B cell (primary cell): ENCODE results near the gene CACNA2D3. TPM values are rescaled to one million over a fixed set of nuclear protein-coding genes. Genes with fewer than 3 reads are reported as not detected.

Experiments
- ATAC-seq: fragments of 200-7000 bp; cut with Tn5 transposase; one replicate; pipeline ENCODE4 v1.10.0; 2021; ENCODE audit warnings: low read depth, mild to moderate bottlenecking, moderate number of reproducible peaks, moderate library complexity
- CTCF ChIA-PET: fragments of 350-600 bp; sonication (Branson Sonifier 250); formaldehyde crosslinking; loops from one replicate; lab custom pipeline; 2021; ENCODE audit warnings: antibody characterized with exemption, inconsistent platforms; lab: Charles Lee
- POLR2A ChIA-PET: fragments of 350-600 bp; sonication (Branson Sonifier 250); formaldehyde crosslinking; loops from one replicate; lab custom pipeline; 2021; ENCODE audit warnings: antibody characterized with exemption; lab: Charles Lee
- DNase-seq: peaks from one replicate; pipeline ENCODE4 v3.0.0; 2013
- H2AFZ ChIP-seq: 2 replicates; pipeline ENCODE4 v1.6.1; 2012; ENCODE audit warnings: mild to moderate bottlenecking, low read depth, low read length; ENCODE audit not compliant: insufficient read depth, poor library complexity, severe bottlenecking
- H3K27ac ChIP-seq, 2 donors: 1 replicate in 1 of 2; 2 replicates in 1 of 2; pipeline ENCODE4 v1.5.1; 2012 to 2013; ENCODE audit warnings: low read length in 2 of 2, mild to moderate bottlenecking in 2 of 2, moderate library complexity in 1 of 2
- H3K27me3 ChIP-seq, 4 experiments: fragments of 200-600 bp in 1 of 4; sonication (generic) in 1 of 4; replicated peaks in 1 of 4; 1 replicate in 2 of 4; 2 replicates in 2 of 4; pipeline versions ENCODE4 v1.6.1 to v1.7.0; 2013 to 2016; ENCODE audit warnings: low read length in 3 of 4, mild to moderate bottlenecking in 2 of 4, mixed read lengths in 1 of 4, moderate library complexity in 1 of 4; ENCODE audit not compliant: insufficient read depth in 4 of 4, control insufficient read depth in 3 of 4; ENCODE audit errors: control extremely low read depth in 1 of 4
- H3K36me3 ChIP-seq, 2 experiments: replicated peaks in 1 of 2; 1 replicate in 1 of 2; 2 replicates in 1 of 2; pipeline versions ENCODE4 v1.6.1 to v1.7.1; 2013; ENCODE audit warnings: low read length in 1 of 2; ENCODE audit not compliant: insufficient read depth in 2 of 2, control insufficient read depth in 1 of 2; ENCODE audit errors: control extremely low read depth in 1 of 2, extremely low read depth in 1 of 2
- H3K4me1 ChIP-seq, 2 donors: fragments of 200-600 bp in 1 of 2; sonication (generic) in 1 of 2; 1 replicate in 1 of 2; 2 replicates in 1 of 2; pipeline versions ENCODE4 v1.5.1 to v1.6.1; 2013 to 2017; ENCODE audit warnings: low read length in 2 of 2; ENCODE audit not compliant: control insufficient read depth in 2 of 2, insufficient read depth in 2 of 2
- H3K4me2 ChIP-seq: replicated peaks from 2 replicates; pipeline ENCODE3; 2012; ENCODE audit warnings: mild to moderate bottlenecking, low read depth, low read length; ENCODE audit not compliant: poor library complexity, severe bottlenecking
- H3K4me3 ChIP-seq, 5 experiments: fragments of 200-600 bp in 1 of 5; sonication (generic) in 1 of 5; 1 replicate in 3 of 5; 2 replicates in 2 of 5; pipeline versions ENCODE4 v1.5.1 to v1.7.0; 2011 to 2016; ENCODE audit warnings: low read length in 4 of 5, mild to moderate bottlenecking in 4 of 5, low read depth in 2 of 5, control low read depth in 1 of 5, moderate library complexity in 1 of 5; ENCODE audit not compliant: insufficient read depth in 1 of 5; ENCODE audit errors: control extremely low read depth in 1 of 5, extremely low read depth in 1 of 5
- H3K79me2 ChIP-seq: fragments of 200-600 bp; sonication (generic); one replicate; pipeline ENCODE4 v1.6.0; 2016; ENCODE audit warnings: low read length; ENCODE audit not compliant: control insufficient read depth, insufficient read depth
- H3K9ac ChIP-seq: fragments of 200-600 bp; sonication (generic); 2 replicates; pipeline ENCODE4 v1.6.1; 2017; ENCODE audit warnings: mild to moderate bottlenecking, low read length, moderate library complexity
- H3K9me3 ChIP-seq, 3 donors: one replicate each; pipeline versions ENCODE4 v1.6.1 to v1.7.1; 2013; ENCODE audit warnings: low read length in 2 of 3; ENCODE audit not compliant: control insufficient read depth in 2 of 3, insufficient read depth in 1 of 3; ENCODE audit errors: control extremely low read depth in 1 of 3
- H4K20me1 ChIP-seq: 2 replicates; pipeline ENCODE4 v1.6.0; 2012; ENCODE audit warnings: mild to moderate bottlenecking, low read length; ENCODE audit not compliant: insufficient read depth, control insufficient read depth, poor library complexity, severe bottlenecking
- H3K27ac Mint-ChIP-seq: one replicate; pipeline ENCODE4 v1.8.0; 2021; ENCODE audit warnings: mixed read lengths
- H3K27me3 Mint-ChIP-seq: one replicate; pipeline ENCODE4 v1.8.0; 2021; ENCODE audit warnings: mixed read lengths
- H3K4me1 Mint-ChIP-seq: one replicate; pipeline ENCODE4 v1.8.0; 2021; ENCODE audit warnings: mixed read lengths
- H3K4me3 Mint-ChIP-seq: one replicate; pipeline ENCODE4 v1.8.0; 2021; ENCODE audit warnings: mixed read lengths
- H3K9me3 Mint-ChIP-seq: one replicate; pipeline ENCODE4 v1.8.0; 2022; ENCODE audit warnings: mixed read lengths; ENCODE audit not compliant: insufficient read depth
- EZH2 ChIP-seq: IDR thresholded peaks from 2 replicates; pipeline ENCODE4 v1.6.1; 2012; ENCODE audit warnings: borderline replicate concordance, low read depth, mild to moderate bottlenecking, moderate library complexity, low read length; ENCODE audit not compliant: insufficient read depth, poor library complexity, severe bottlenecking
- WGBS: methylation state at CpG from one replicate; pipeline ENCODE4 v1.1.5; 2013; ENCODE audit warnings: missing lambda C conversion rate; ENCODE audit not compliant: insufficient coverage; 5-methylcytosine and 5-hydroxymethylcytosine counted together
- intact Hi-C: fragments of 100-400 bp; cut with micrococcal nuclease; formaldehyde crosslinking; loops from one replicate; pipeline ENCODE4 v1.10.0; 2022
- polyA plus RNA-seq: library from polyadenylated mRNA; depleted of rRNA; stranded (reverse); fragments of >200 nt; gene quantifications from 2 replicates; pipeline ENCODE4 v1.2.3, GENCODE V29; 2012
- total RNA-seq, 2 donors: library from RNA; stranded (reverse); fragments of 120-200 nt in 1 of 2; gene quantifications; 1 replicate in 1 of 2; 2 replicates in 1 of 2; pipeline versions ENCODE4 v1.2.3 to v1.2.4, GENCODE V29; 2013 to 2022
- TF ChIP-seq, protein P1 (sequence below): fragments of 200-600 bp; IDR thresholded peaks from one replicate; pipeline ENCODE4 v1.8.0; 2022; ENCODE audit warnings: antibody characterized with exemption, mild to moderate bottlenecking

Gene CACNA2D3
- total and polyA plus RNA-seq, 2 donors (not counting 1 experiment from before 2014, with no cell fraction given): not detected

DNA sequence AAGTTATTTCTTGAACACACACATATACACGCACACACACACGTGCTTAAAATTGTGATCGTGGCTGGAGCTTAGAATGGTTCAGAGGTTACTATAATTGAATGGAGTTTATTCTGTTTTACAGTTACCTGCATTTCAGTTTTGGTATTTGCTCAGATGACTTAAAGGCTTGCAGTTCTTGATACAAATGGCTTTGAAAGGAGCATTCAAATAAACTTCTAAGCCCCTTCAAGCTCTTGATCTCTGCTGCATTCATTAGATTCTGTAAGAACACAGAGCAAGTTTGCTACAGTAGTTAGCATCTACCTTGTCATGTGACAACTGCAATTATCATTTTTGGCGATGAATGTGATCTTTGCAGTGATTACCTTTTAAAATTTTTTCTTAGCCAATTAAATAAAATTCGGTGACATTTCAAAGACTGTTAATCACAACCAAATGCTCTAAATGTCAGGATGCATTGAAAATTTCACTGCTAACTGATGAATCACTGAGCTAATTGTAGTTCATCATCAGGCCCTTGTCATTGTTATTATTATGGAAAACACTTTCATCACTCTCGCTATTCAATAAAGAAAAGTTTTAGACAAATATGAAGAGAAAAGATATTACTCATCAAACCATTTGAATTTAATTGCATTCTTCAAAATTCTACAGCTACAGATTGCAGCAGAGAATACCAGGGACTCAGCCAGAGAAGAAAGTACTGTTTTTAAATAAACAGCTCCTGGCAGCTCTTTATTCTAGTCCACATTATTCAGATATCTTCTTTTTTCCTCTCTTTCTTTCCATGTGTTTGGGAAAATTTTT, 509.4 kb downstream of the CACNA2D3 start:
- no peaks in the 10 kb centered on the region for H3K4me1 Mint-ChIP-seq
- no peak overlapping the region for H3K4me3 Mint-ChIP-seq
- no peaks in the 10 kb centered on the region for H4K20me1 ChIP-seq
- intact Hi-C loops: no loop called here
- H3K9me3 ChIP-seq: no peaks in the 10 kb centered on the region
- DNase-seq (no peak), ATAC-seq (no peak)
- H3K4me1 ChIP-seq: no peaks in the 10 kb centered on the region
- H3K36me3 ChIP-seq: no peaks in the 10 kb centered on the region
- POLR2A ChIA-PET: no interaction called here
- no CpG with 5 or more reads among the region's 6 CpGs for WGBS
- H3K27ac ChIP-seq: no peak overlapping the region
- TF ChIP-seq EZH2: no peak
- TF ChIP-seq, protein P1, sequence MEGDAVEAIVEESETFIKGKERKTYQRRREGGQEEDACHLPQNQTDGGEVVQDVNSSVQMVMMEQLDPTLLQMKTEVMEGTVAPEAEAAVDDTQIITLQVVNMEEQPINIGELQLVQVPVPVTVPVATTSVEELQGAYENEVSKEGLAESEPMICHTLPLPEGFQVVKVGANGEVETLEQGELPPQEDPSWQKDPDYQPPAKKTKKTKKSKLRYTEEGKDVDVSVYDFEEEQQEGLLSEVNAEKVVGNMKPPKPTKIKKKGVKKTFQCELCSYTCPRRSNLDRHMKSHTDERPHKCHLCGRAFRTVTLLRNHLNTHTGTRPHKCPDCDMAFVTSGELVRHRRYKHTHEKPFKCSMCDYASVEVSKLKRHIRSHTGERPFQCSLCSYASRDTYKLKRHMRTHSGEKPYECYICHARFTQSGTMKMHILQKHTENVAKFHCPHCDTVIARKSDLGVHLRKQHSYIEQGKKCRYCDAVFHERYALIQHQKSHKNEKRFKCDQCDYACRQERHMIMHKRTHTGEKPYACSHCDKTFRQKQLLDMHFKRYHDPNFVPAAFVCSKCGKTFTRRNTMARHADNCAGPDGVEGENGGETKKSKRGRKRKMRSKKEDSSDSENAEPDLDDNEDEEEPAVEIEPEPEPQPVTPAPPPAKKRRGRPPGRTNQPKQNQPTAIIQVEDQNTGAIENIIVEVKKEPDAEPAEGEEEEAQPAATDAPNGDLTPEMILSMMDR: no peak
- H2AFZ ChIP-seq: no peak overlapping the region
- no peak overlapping the region for H3K9ac ChIP-seq
- H3K27me3 ChIP-seq: no peaks in the 10 kb centered on the region
- no peaks in the 10 kb centered on the region for H3K27me3 Mint-ChIP-seq
- no peak overlapping the region for H3K4me3 ChIP-seq
- H3K9me3 Mint-ChIP-seq: peaks cover 6% of the 10 kb centered on the region
- no peak overlapping the region for H3K27ac Mint-ChIP-seq
- CTCF ChIA-PET: no interaction called here
- H3K4me2 ChIP-seq: no peak overlapping the region
- no peaks in the 10 kb centered on the region for H3K79me2 ChIP-seq

DNA sequence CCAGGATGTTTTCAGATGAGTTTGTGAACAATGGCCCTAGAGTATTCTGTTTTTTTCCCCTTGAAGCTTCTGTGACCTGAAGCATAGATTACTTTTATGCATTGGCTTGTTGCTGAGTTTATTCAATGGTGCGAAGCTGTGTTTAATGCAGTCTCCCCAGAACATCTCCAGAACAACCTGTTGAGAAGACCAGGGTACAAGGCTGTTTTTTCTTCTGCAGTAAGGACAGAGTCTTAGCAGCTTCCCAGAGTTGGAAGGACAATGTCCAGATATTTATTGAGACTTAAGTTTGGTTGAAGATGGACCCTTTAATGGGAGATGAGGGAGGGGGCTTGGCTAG, 509.9 kb downstream of the CACNA2D3 start:
- no peak overlapping the region for H3K27ac ChIP-seq
- H3K27me3 ChIP-seq: no peaks in the 10 kb centered on the region
- no peaks in the 10 kb centered on the region for H3K27me3 Mint-ChIP-seq
- no peak overlapping the region for H3K4me3 ChIP-seq
- H3K9ac ChIP-seq: no peak overlapping the region
- no peaks in the 10 kb centered on the region for H4K20me1 ChIP-seq
- H3K9me3 ChIP-seq: no peaks in the 10 kb centered on the region
- no peaks in the 10 kb centered on the region for H3K79me2 ChIP-seq
- ChIA-PET POLR2A (no interaction called here), CTCF (no interaction called here)
- DNase-seq (no peak), ATAC-seq (no peak)
- H2AFZ ChIP-seq: no peak overlapping the region
- H3K4me3 Mint-ChIP-seq: no peak overlapping the region
- no peaks in the 10 kb centered on the region for H3K36me3 ChIP-seq
- TF ChIP-seq EZH2: no peak
- TF ChIP-seq, protein P1: no peak
- intact Hi-C loops: no loop called here
- no peak overlapping the region for H3K4me2 ChIP-seq
- H3K27ac Mint-ChIP-seq: no peak overlapping the region
- H3K9me3 Mint-ChIP-seq: peaks cover 3% of the 10 kb centered on the region
- WGBS: 100% methylated on average over 1 of the region's 1 CpG
- H3K4me1 Mint-ChIP-seq: no peaks in the 10 kb centered on the region
- no peaks in the 10 kb centered on the region for H3K4me1 ChIP-seq
